Colonic mucosa (tissue), 4 donors: ENCODE measurements around the gene OOSP1. TPM values are rescaled to one million over a fixed set of nuclear protein-coding genes. Genes with fewer than 3 reads are reported as not detected.

Experiments
- DNase-seq: peaks from one replicate; pipeline ENCODE4 v3.0.0-alpha.2; 2020
- H3K27ac ChIP-seq: fragments of 200-600 bp; one replicate; pipeline ENCODE4 v1.8.0; 2021
- H3K27me3 ChIP-seq: fragments of 200-600 bp; one replicate; pipeline ENCODE4 v1.8.0; 2021
- H3K36me3 ChIP-seq: fragments of 200-600 bp; one replicate; pipeline ENCODE4 v1.8.0; 2021
- H3K4me1 ChIP-seq: fragments of 200-600 bp; one replicate; pipeline ENCODE4 v1.8.0; 2021; ENCODE audit warnings: mild to moderate bottlenecking
- H3K4me3 ChIP-seq: fragments of 200-600 bp; one replicate; pipeline ENCODE4 v1.8.0; 2021
- H3K9ac ChIP-seq, 2 donors: one replicate each; pipeline ENCODE4 v1.7.0; 2013; ENCODE audit warnings: control low read depth in 2 of 2, low read depth in 2 of 2, low read length in 2 of 2
- H3K9me3 ChIP-seq: fragments of 200-600 bp; one replicate; pipeline ENCODE4 v1.8.0; 2021
- CTCF ChIP-seq: fragments of 200-600 bp; IDR thresholded peaks from one replicate; pipeline ENCODE4 v1.8.0; 2022; ENCODE audit warnings: antibody characterized with exemption, mild to moderate bottlenecking
- intact Hi-C: fragments of 100-400 bp; cut with DNase I; formaldehyde crosslinking; loops from one replicate; pipeline ENCODE4 v1.14.1; 2022
- total RNA-seq, 2 donors: library from RNA; stranded (reverse); fragmentation: NEBNext Ultra II Directional in 1 of 2; extraction: Animal tissue kit (Norgen Biotek cat#: 25700) in 1 of 2; gene quantifications; one replicate each; pipeline ENCODE4 v1.2.1, GENCODE V29; 2021
- donor health status: healthy.
- donor health status: DM: no; HTN: no; CAD: no.
- donor health status: DM: no; HTN: no; CAD: no.

Gene OOSP1
- total RNA-seq, 2 donors from 2014 or later, result not detected

GRCh38 chr11:60005360-60005759 lies 67.1 kb downstream of the OOSP1 start:
- H3K9ac ChIP-seq, result no peak overlapping the region
- H3K4me1 ChIP-seq, result no peaks in the 10 kb centered on the region
- H3K36me3 ChIP-seq, result no peaks in the 10 kb centered on the region
- no peak for TF ChIP-seq CTCF
- no peak overlapping the region for H3K4me3 ChIP-seq
- no peaks in the 10 kb centered on the region for H3K9me3 ChIP-seq
- no peaks in the 10 kb centered on the region for H3K27me3 ChIP-seq
- no peak for DNase-seq
- no peak overlapping the region for H3K27ac ChIP-seq
- intact Hi-C loops, result no loop called here

Other genes with a start within 250 kb of the OOSP1 start
- gene OR10V1, start 224.6 kb upstream of the OOSP1 start, total RNA-seq, result not detected
- 10 to 100 TPM; 45.2 to 70.9 TPM for gene STX3, start 183.1 kb upstream of the OOSP1 start, total RNA-seq
- 10 to 100 TPM; 51.6 to 91.3 TPM for gene MRPL16, start 127.7 kb upstream of the OOSP1 start, total RNA-seq
- under 1 TPM in 1 of 2 donors, not detected in 1; 0.48 TPM for gene CBLIF, start 92.9 kb upstream of the OOSP1 start, total RNA-seq
- gene TCN1, start 71.9 kb upstream of the OOSP1 start, total RNA-seq, result under 1 TPM in 1 of 2 donors, not detected in 1; 0.67 TPM
- not detected for gene OOSP3, start 59.6 kb upstream of the OOSP1 start, total RNA-seq
- not detected for gene OOSP4A, start 25.6 kb downstream of the OOSP1 start, total RNA-seq
- not detected for gene OOSP4B, start 78.7 kb downstream of the OOSP1 start, total RNA-seq
- gene OOSP2, start 102.0 kb downstream of the OOSP1 start, total RNA-seq, result not detected
- not detected for gene MS4A3, start 118.2 kb downstream of the OOSP1 start, total RNA-seq
- gene MS4A2, start 150.2 kb downstream of the OOSP1 start, total RNA-seq, result 1 to 10 TPM; 2.2 to 2.9 TPM
- gene MS4A6A, start 244.7 kb downstream of the OOSP1 start, total RNA-seq, result 10 to 100 TPM; 10.5 to 43.1 TPM